Astrocyte of the cerebellum (primary cell): ENCODE measurements around the gene ABAT.

Experiments
- DNase-seq: peaks from one replicate; pipeline ENCODE4 v3.0.0-alpha.2; 2011; ENCODE audit warnings: low read depth
- H3K4me3 ChIP-seq: 2 replicates; pipeline ENCODE4 v1.5.1; 2011; ENCODE audit warnings: mild to moderate bottlenecking, low read depth, low read length, moderate library complexity
- in situ Hi-C: cut with HindIII; loops from 2 replicates; pipeline ENCODE4 v1.10.0; 2017; ENCODE audit warnings: low sequenced_read_pairs
- TF ChIP-seq, protein P1 (sequence below): IDR thresholded peaks from 2 replicates; pipeline ENCODE4 v1.5.1; 2012; ENCODE audit warnings: low read length, low read depth, moderate library complexity, mild to moderate bottlenecking; ENCODE audit errors: missing control alignments

Gene ABAT

GRCh38 chr16:8751481-8752311, 77.3 kb downstream of the ABAT start:
- in situ Hi-C loops: no loop called here
- no peak overlapping the region for H3K4me3 ChIP-seq
- TF ChIP-seq, protein P1, sequence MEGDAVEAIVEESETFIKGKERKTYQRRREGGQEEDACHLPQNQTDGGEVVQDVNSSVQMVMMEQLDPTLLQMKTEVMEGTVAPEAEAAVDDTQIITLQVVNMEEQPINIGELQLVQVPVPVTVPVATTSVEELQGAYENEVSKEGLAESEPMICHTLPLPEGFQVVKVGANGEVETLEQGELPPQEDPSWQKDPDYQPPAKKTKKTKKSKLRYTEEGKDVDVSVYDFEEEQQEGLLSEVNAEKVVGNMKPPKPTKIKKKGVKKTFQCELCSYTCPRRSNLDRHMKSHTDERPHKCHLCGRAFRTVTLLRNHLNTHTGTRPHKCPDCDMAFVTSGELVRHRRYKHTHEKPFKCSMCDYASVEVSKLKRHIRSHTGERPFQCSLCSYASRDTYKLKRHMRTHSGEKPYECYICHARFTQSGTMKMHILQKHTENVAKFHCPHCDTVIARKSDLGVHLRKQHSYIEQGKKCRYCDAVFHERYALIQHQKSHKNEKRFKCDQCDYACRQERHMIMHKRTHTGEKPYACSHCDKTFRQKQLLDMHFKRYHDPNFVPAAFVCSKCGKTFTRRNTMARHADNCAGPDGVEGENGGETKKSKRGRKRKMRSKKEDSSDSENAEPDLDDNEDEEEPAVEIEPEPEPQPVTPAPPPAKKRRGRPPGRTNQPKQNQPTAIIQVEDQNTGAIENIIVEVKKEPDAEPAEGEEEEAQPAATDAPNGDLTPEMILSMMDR: no peak
- peak; percentile 37 for DNase-seq

GRCh38 chr16:8752706-8753105, 78.3 kb downstream of the ABAT start:
- H3K4me3 ChIP-seq: no peak overlapping the region
- TF ChIP-seq, protein P1: no peak
- in situ Hi-C loops: no loop called here
- no peak for DNase-seq

- in situ Hi-C loops: no loop called here
- no peak for DNase-seq
- TF ChIP-seq, protein P1: no peak
- no peak overlapping the region for H3K4me3 ChIP-seq
Measured at GRCh38 chr16:8753416-8754054, 79.1 kb downstream of the ABAT start.

DNA sequence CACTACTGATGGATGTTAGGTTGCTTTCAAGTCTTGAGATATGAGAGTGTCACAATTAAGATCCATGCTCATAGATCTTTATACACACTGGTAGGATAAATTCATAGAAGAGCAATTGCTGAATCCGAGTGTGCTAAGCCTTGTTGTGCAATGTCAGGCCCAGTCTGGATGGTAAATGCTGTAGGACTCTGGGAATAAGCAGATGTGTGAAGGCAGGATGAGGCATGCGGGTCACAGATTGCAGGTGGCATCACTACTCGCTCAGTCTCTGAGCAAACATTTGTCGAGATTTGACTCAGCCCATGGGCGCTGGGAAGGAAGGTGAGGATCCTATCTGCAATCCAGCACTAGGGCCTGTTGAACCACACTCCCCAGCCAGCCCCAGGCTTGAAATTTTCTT, 82.3 kb downstream of the ABAT start:
- no peak overlapping the region for H3K4me3 ChIP-seq
- no peak for DNase-seq
- in situ Hi-C loops: no loop called here
- TF ChIP-seq, protein P1: no peak

- TF ChIP-seq, protein P1: no peak
- no peak for DNase-seq
- in situ Hi-C loops: no loop called here
- H3K4me3 ChIP-seq: no peak overlapping the region
Measured at GRCh38 chr16:8758022-8758421, 83.6 kb downstream of the ABAT start.

- TF ChIP-seq, protein P1: no peak
- in situ Hi-C loops: no loop called here
- H3K4me3 ChIP-seq: no peak overlapping the region
- no peak for DNase-seq
Measured at GRCh38 chr16:8760021-8760420, 85.6 kb downstream of the ABAT start.
